Trophoblast cell (in vitro differentiated cells and primary cell): ENCODE results near the gene STARD13.

Experiments used
- DNase-seq, 2 donors: peaks; one replicate each; pipeline ENCODE4 v3.0.0-alpha.2; 2016
- H2AFZ ChIP-seq: 2 replicates; pipeline ENCODE4 v1.6.1; 2013; ENCODE audit warnings: low read length, moderate library complexity, mild to moderate bottlenecking; ENCODE audit not compliant: insufficient read depth, poor library complexity
- H2AK5ac ChIP-seq: 2 replicates; pipeline ENCODE4 v1.6.1; 2013; ENCODE audit warnings: mild to moderate bottlenecking, low read length
- H2BK120ac ChIP-seq: 2 replicates; pipeline ENCODE4 v1.6.1; 2013; ENCODE audit warnings: low read length, mild to moderate bottlenecking, moderate library complexity; ENCODE audit not compliant: insufficient read depth, poor library complexity
- H2BK12ac ChIP-seq: 2 replicates; pipeline ENCODE4 v1.6.1; 2013; ENCODE audit warnings: mild to moderate bottlenecking, low read length, moderate library complexity
- H2BK5ac ChIP-seq: 2 replicates; pipeline ENCODE4 v1.6.1; 2013; ENCODE audit warnings: low read length, low read depth, moderate library complexity, mild to moderate bottlenecking; ENCODE audit not compliant: poor library complexity
- H3K14ac ChIP-seq: 2 replicates; pipeline ENCODE4 v1.6.1; 2013; ENCODE audit warnings: mild to moderate bottlenecking, low read length
- H3K18ac ChIP-seq: 2 replicates; pipeline ENCODE4 v1.6.1; 2013; ENCODE audit warnings: mild to moderate bottlenecking, low read length
- H3K23ac ChIP-seq: 2 replicates; pipeline ENCODE4 v1.6.1; 2013; ENCODE audit warnings: low read length
- H3K27ac ChIP-seq: 2 replicates; pipeline ENCODE4 v1.5.1; 2013; ENCODE audit warnings: low read depth, mild to moderate bottlenecking, inconsistent platforms, low read length, moderate library complexity
- H3K27me3 ChIP-seq: 2 replicates; pipeline ENCODE4 v1.6.1; 2013; ENCODE audit warnings: inconsistent platforms, mild to moderate bottlenecking, low read length, moderate library complexity; ENCODE audit not compliant: insufficient read depth
- H3K36me3 ChIP-seq, 2 experiments: 1 replicate in 1 of 2; 2 replicates in 1 of 2; pipeline ENCODE4 v1.6.1; 2013; ENCODE audit warnings: low read length in 2 of 2, mild to moderate bottlenecking in 2 of 2, moderate library complexity in 1 of 2; ENCODE audit not compliant: insufficient read depth in 2 of 2, control insufficient read depth in 1 of 2
- H3K4ac ChIP-seq: 2 replicates; pipeline ENCODE4 v1.6.1; 2013; ENCODE audit warnings: low read depth, mild to moderate bottlenecking, low read length, moderate library complexity
- H3K4me1 ChIP-seq, 2 experiments: 1 replicate in 1 of 2; 2 replicates in 1 of 2; pipeline ENCODE4 v1.6.1; 2013; ENCODE audit warnings: low read length in 2 of 2, mild to moderate bottlenecking in 2 of 2, moderate library complexity in 1 of 2; ENCODE audit not compliant: insufficient read depth in 2 of 2, control insufficient read depth in 1 of 2
- H3K4me2 ChIP-seq: 2 replicates; pipeline ENCODE4 v1.6.1; 2013; ENCODE audit warnings: inconsistent platforms, mild to moderate bottlenecking, low read length, moderate library complexity
- H3K4me3 ChIP-seq: 2 replicates; pipeline ENCODE4 v1.5.1; 2013; ENCODE audit warnings: mild to moderate bottlenecking, low read depth, low read length, inconsistent platforms
- H3K79me1 ChIP-seq: one replicate; pipeline ENCODE4 v1.6.1; 2013; ENCODE audit warnings: low read length
- H3K79me2 ChIP-seq: 2 replicates; pipeline ENCODE4 v1.6.1; 2013; ENCODE audit warnings: low read length, mild to moderate bottlenecking; ENCODE audit not compliant: control insufficient read depth, insufficient read depth, poor library complexity
- H3K9ac ChIP-seq: 2 replicates; pipeline ENCODE4 v1.6.1; 2013; ENCODE audit warnings: mild to moderate bottlenecking, low read length
- H3K9me3 ChIP-seq: 2 replicates; pipeline ENCODE4 v1.6.1; 2013; ENCODE audit warnings: low read depth, mild to moderate bottlenecking, control low read depth, inconsistent platforms, low read length; ENCODE audit not compliant: insufficient read depth
- H4K12ac ChIP-seq: 2 replicates; pipeline ENCODE4 v1.6.1; 2013; ENCODE audit warnings: low read depth, mild to moderate bottlenecking, low read length, moderate library complexity
- H4K8ac ChIP-seq: 2 replicates; pipeline ENCODE4 v1.6.1; 2013; ENCODE audit warnings: low read depth, mild to moderate bottlenecking, low read length, moderate library complexity
- H4K91ac ChIP-seq: one replicate; pipeline ENCODE4 v1.6.1; 2013; ENCODE audit warnings: low read depth, mild to moderate bottlenecking, low read length, moderate library complexity
- WGBS: extraction: QIAGEN DNeasy Blood & Tissue Kit; methylation state at CpG from one replicate; pipeline ENCODE4 v1.1.7; 2013; ENCODE audit warnings: missing lambda C conversion rate; ENCODE audit not compliant: insufficient read length, insufficient coverage; ENCODE audit errors: extremely low coverage; 5-methylcytosine and 5-hydroxymethylcytosine counted together

Gene STARD13

DNA sequence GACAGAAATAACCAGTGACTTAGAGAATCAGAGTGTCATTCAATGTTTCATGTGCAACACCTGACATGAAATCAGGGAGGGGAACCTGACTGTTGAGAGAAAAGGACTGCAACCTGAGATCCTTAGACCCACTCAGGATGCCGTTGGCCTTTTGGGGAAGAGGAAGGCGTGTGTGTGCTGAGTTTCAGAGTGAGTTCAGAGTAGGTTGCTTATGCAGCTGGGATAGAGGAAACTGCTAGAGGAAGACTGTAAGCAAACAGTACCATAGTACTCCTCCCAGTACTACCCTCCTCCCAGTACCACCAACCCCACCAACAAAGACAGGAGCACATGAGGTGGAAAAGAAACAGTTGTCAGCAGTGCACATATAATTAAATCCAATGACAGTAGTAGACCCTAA, 205.6 kb downstream of the STARD13 start:
- H3K79me1 ChIP-seq = peaks cover 1% of the 10 kb centered on the region
- no peaks in the 10 kb centered on the region for H3K27me3 ChIP-seq
- H3K4me2 ChIP-seq = no peak overlapping the region
- H3K18ac ChIP-seq = no peak overlapping the region
- H2BK12ac ChIP-seq = no peak overlapping the region
- H4K8ac ChIP-seq = no peak overlapping the region
- H3K4me1 ChIP-seq = peaks cover 2 to 4% of the 10 kb centered on the region in 2 experiments
- H2BK120ac ChIP-seq = no peak overlapping the region
- H3K27ac ChIP-seq = no peak overlapping the region
- H3K9ac ChIP-seq = no peak overlapping the region
- no peak for DNase-seq
- H3K4me3 ChIP-seq = no peak overlapping the region
- H3K9me3 ChIP-seq = no peaks in the 10 kb centered on the region
- H3K14ac ChIP-seq = no peak overlapping the region
- no peak overlapping the region for H2AK5ac ChIP-seq
- H4K12ac ChIP-seq = no peak overlapping the region
- WGBS = no CpG with 5 or more reads among the region's 2 CpGs
- no peak overlapping the region for H2AFZ ChIP-seq
- no peak overlapping the region for H3K4ac ChIP-seq
- H4K91ac ChIP-seq = no peak overlapping the region
- no peak overlapping the region for H2BK5ac ChIP-seq
- no peaks in the 10 kb centered on the region for H3K79me2 ChIP-seq
- H3K23ac ChIP-seq = no peak overlapping the region
- no peaks in the 10 kb centered on the region for H3K36me3 ChIP-seq

GRCh38 chr13:33078263-33078662, 207.3 kb downstream of the STARD13 start:
- Histone ChIP-seq H2BK12ac (no peak overlapping the region), H3K79me2 (no peaks in the 10 kb centered on the region), H2BK5ac (no peak overlapping the region), H4K8ac (no peak overlapping the region), H2BK120ac (no peak overlapping the region), H2AK5ac (no peak overlapping the region), H3K18ac (no peak overlapping the region), H3K4me1 (peaks cover 7 to 8% of the 10 kb centered on the region in 2 experiments), H3K4me3 (no peak overlapping the region), H3K14ac (no peak overlapping the region), H3K23ac (no peak overlapping the region), H3K9ac (no peak overlapping the region), H3K79me1 (peaks cover 1% of the 10 kb centered on the region), H3K4me2 (no peak overlapping the region), H3K36me3 (no peaks in the 10 kb centered on the region), H3K27me3 (no peaks in the 10 kb centered on the region), H2AFZ (no peak overlapping the region), H3K9me3 (no peaks in the 10 kb centered on the region), H3K4ac (no peak overlapping the region), H4K12ac (no peak overlapping the region), H3K27ac (no peak overlapping the region), H4K91ac (no peak overlapping the region)
- WGBS = no CpG with 5 or more reads among the region's 3 CpGs
- DNase-seq = no peak

GRCh38 chr13:33076001-33076992, 209.3 kb downstream of the STARD13 start:
- H2BK12ac ChIP-seq = peak overlapping the region; percentile 52
- H3K79me2 ChIP-seq = no peaks in the 10 kb centered on the region
- H3K4me3 ChIP-seq = no peak overlapping the region
- H3K27me3 ChIP-seq = no peaks in the 10 kb centered on the region
- no peak overlapping the region for H3K4me2 ChIP-seq
- no peak overlapping the region for H4K8ac ChIP-seq
- no peak overlapping the region for H2AFZ ChIP-seq
- no peak overlapping the region for H3K4ac ChIP-seq
- H2BK120ac ChIP-seq = no peak overlapping the region
- H4K12ac ChIP-seq = no peak overlapping the region
- no peaks in the 10 kb centered on the region for H3K36me3 ChIP-seq
- H2BK5ac ChIP-seq = no peak overlapping the region
- H3K14ac ChIP-seq = no peak overlapping the region
- H3K79me1 ChIP-seq = peaks cover 1% of the 10 kb centered on the region
- WGBS = no CpG with 5 or more reads among the region's 10 CpGs
- H3K23ac ChIP-seq = no peak overlapping the region
- no peaks in the 10 kb centered on the region for H3K9me3 ChIP-seq
- H3K4me1 ChIP-seq = peaks cover 7 to 8% of the 10 kb centered on the region in 2 experiments
- H4K91ac ChIP-seq = no peak overlapping the region
- no peak overlapping the region for H3K9ac ChIP-seq
- no peak overlapping the region for H3K27ac ChIP-seq
- DNase-seq = no peak
- H2AK5ac ChIP-seq = peak overlapping the region; percentile 35
- no peak overlapping the region for H3K18ac ChIP-seq

DNA sequence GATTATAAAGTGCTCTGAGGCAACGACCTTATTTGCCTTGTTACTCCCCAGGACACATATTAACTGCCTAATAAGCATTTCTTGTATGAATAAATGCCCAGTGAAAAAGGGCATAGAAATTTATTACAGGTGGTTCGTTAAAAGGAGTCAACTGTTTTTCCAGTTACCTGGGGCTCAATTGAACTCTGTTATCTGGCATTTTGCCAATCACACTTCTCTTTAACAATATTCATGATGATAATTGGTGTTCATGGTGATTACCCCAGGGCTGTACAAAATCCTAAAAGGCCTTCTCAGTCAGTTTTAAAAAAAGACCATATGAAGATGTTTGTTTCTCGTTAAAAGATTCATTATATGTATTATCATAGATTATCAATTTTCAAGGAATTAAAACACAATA, 212.2 kb downstream of the STARD13 start:
- Histone ChIP-seq H3K79me2 (no peaks in the 10 kb centered on the region), H3K4me2 (no peak overlapping the region), H3K36me3 (no peaks in the 10 kb centered on the region), H3K27ac (no peak overlapping the region), H3K14ac (no peak overlapping the region), H2BK12ac (no peak overlapping the region), H3K4me1 (peaks cover 7 to 8% of the 10 kb centered on the region in 2 experiments), H4K8ac (no peak overlapping the region), H4K12ac (no peak overlapping the region), H2BK5ac (no peak overlapping the region), H3K9ac (no peak overlapping the region), H3K79me1 (peaks cover 1% of the 10 kb centered on the region), H3K23ac (no peak overlapping the region), H3K9me3 (no peaks in the 10 kb centered on the region), H3K27me3 (no peaks in the 10 kb centered on the region), H2AFZ (no peak overlapping the region), H4K91ac (no peak overlapping the region), H3K18ac (no peak overlapping the region), H3K4ac (no peak overlapping the region), H3K4me3 (no peak overlapping the region), H2BK120ac (no peak overlapping the region), H2AK5ac (no peak overlapping the region)
- no CpG with 5 or more reads among the region's 3 CpGs for WGBS
- DNase-seq = no peak
